ENCODE data around the gene CHTF18. TPM values are rescaled to one million over a fixed set of nuclear protein-coding genes. Genes with fewer than 3 reads are reported as not detected.

Gene CHTF18
- polyA plus RNA-seq, 3 donors: 0.57 to 13.8 (median 2.2) TPM

DNA sequence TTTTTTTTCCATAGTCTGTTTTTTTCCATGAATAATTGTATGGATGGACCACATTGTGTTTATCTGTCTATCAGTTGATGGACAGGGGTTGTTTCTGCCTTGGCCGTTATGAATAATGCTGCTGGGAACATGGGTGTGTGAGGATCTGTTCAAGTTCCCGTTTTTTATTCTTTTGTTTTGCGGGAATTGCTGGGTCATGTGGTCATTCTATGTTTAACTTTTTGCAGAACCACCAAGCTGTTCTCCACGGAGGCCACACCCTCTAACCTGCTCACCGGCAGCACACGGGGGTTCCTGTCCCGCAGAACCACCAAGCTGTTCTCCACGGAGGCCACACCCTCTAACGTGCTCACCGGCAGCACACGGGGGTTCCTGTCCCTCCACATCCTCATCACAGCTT is 33.8 kb upstream of the CHTF18 start:
- TF ChIP-seq, protein P1, sequence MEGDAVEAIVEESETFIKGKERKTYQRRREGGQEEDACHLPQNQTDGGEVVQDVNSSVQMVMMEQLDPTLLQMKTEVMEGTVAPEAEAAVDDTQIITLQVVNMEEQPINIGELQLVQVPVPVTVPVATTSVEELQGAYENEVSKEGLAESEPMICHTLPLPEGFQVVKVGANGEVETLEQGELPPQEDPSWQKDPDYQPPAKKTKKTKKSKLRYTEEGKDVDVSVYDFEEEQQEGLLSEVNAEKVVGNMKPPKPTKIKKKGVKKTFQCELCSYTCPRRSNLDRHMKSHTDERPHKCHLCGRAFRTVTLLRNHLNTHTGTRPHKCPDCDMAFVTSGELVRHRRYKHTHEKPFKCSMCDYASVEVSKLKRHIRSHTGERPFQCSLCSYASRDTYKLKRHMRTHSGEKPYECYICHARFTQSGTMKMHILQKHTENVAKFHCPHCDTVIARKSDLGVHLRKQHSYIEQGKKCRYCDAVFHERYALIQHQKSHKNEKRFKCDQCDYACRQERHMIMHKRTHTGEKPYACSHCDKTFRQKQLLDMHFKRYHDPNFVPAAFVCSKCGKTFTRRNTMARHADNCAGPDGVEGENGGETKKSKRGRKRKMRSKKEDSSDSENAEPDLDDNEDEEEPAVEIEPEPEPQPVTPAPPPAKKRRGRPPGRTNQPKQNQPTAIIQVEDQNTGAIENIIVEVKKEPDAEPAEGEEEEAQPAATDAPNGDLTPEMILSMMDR (IDR thresholded peaks at IDR 0.05): no peak
- no peaks in the 10 kb centered on the region for H3K9me3 ChIP-seq (replicated peaks in 1 of 2; ENCODE audit: control insufficient read depth in 1 of 2, insufficient read depth in 1 of 2, low read length in 2 of 2)
- DNase-seq: peak; percentile 56 to 71 (median 62)
- Mint-ChIP-seq H3K4me3 (peak overlapping the region; percentile 51 to 53), H3K36me3 (peaks cover 0 to 2% of the 10 kb centered on the region in 2 donors), H3K4me1 (peaks cover 35% of the 10 kb centered on the region), H3K27me3 (ENCODE audit: low read depth in 3 of 3) (peaks cover 0 to 4% (median 1%) of the 10 kb centered on the region in 3 donors), H3K9me3 (peaks cover 0 to 5% (median 3%) of the 10 kb centered on the region in 7 donors), H3K27ac (peak overlapping the region; percentile 26 to 77 (median 63))
- peak overlapping the region; percentile 48 for H2AFZ ChIP-seq (ENCODE audit: insufficient read depth, low read depth, low read length, poor library complexity, severe bottlenecking)
- H3K4me3 ChIP-seq (replicated peaks in 1 of 3; ENCODE audit: low read depth in 2 of 3, low read length in 3 of 3): peak overlapping the region in 1 of 3 experiments; percentile 68
- H3K9ac ChIP-seq (ENCODE audit: insufficient read depth, low read length, poor library complexity, severe bottlenecking): no peak overlapping the region
- H3K79me2 ChIP-seq (ENCODE audit: insufficient read depth, low read length): no peaks in the 10 kb centered on the region
- no peaks in the 10 kb centered on the region for H3K36me3 ChIP-seq (replicated peaks in 1 of 2; ENCODE audit: control insufficient read depth in 1 of 2, insufficient read depth in 2 of 2, low read length in 2 of 2)
- H4K20me1 ChIP-seq (ENCODE audit: insufficient read depth, low read length): no peaks in the 10 kb centered on the region
- intact Hi-C loops (cut with micrococcal nuclease): no loop called here
- H3K27ac ChIP-seq (ENCODE audit: low read depth in 1 of 2, low read length in 2 of 2): peak overlapping the region; percentile 11 to 49
- H3K4me2 ChIP-seq (replicated peaks; ENCODE audit: extremely low read depth, low read length, poor library complexity, severe bottlenecking): peak overlapping the region; percentile 70
- 0% methylated on average over 1 of the region's 11 CpGs for WGBS (ENCODE audit: insufficient coverage)
- no peaks in the 10 kb centered on the region for H3K27me3 ChIP-seq (ENCODE audit: control insufficient read depth in 2 of 2, insufficient read depth in 2 of 2, low read length in 2 of 2)
- peaks cover 33 to 41% of the 10 kb centered on the region in 2 donors for H3K4me1 ChIP-seq (ENCODE audit: control insufficient read depth in 1 of 2, insufficient read depth in 2 of 2, low read length in 2 of 2)

DNA sequence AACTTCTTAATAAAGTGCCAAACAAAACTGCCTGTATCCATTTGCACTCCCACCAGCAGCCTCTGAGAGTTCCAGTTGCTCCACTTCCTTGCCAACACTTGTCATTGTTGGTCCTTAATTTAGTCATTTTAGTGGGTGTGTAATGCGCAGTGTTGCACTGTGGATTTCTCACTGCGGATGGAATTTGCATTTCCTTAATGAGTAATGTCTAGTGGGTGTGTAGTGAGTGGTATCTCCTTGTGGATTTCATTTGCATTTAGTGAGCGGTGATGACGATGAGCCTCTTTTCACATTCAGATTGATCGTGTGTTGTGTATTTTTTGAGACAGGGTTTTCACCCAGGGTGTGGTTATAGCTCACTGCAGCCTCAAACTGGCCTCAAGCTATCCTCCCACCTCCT is 32.0 kb upstream of the CHTF18 start:
- peaks cover 33 to 41% of the 10 kb centered on the region in 2 donors for H3K4me1 ChIP-seq (ENCODE audit: control insufficient read depth in 1 of 2, insufficient read depth in 2 of 2, low read length in 2 of 2)
- TF ChIP-seq, protein P1 (IDR thresholded peaks at IDR 0.05): no peak
- Mint-ChIP-seq H3K27ac (no peak overlapping the region), H3K27me3 (ENCODE audit: low read depth in 3 of 3) (peaks cover 0 to 4% (median 1%) of the 10 kb centered on the region in 3 donors), H3K36me3 (peaks cover 0 to 2% of the 10 kb centered on the region in 2 donors), H3K9me3 (peaks cover 0 to 5% (median 3%) of the 10 kb centered on the region in 7 donors), H3K4me1 (peaks cover 35% of the 10 kb centered on the region), H3K4me3 (no peak overlapping the region)
- no peaks in the 10 kb centered on the region for H3K27me3 ChIP-seq (ENCODE audit: control insufficient read depth in 2 of 2, insufficient read depth in 2 of 2, low read length in 2 of 2)
- no peak overlapping the region for H3K4me2 ChIP-seq (replicated peaks; ENCODE audit: extremely low read depth, low read length, poor library complexity, severe bottlenecking)
- no peaks in the 10 kb centered on the region for H3K36me3 ChIP-seq (replicated peaks in 1 of 2; ENCODE audit: control insufficient read depth in 1 of 2, insufficient read depth in 2 of 2, low read length in 2 of 2)
- H3K27ac ChIP-seq (ENCODE audit: low read depth in 1 of 2, low read length in 2 of 2): no peak overlapping the region
- no peak overlapping the region for H2AFZ ChIP-seq (ENCODE audit: insufficient read depth, low read depth, low read length, poor library complexity, severe bottlenecking)
- no peak overlapping the region for H3K4me3 ChIP-seq (replicated peaks in 1 of 3; ENCODE audit: low read depth in 2 of 3, low read length in 3 of 3)
- H3K79me2 ChIP-seq (ENCODE audit: insufficient read depth, low read length): no peaks in the 10 kb centered on the region
- H3K9me3 ChIP-seq (replicated peaks in 1 of 2; ENCODE audit: control insufficient read depth in 1 of 2, insufficient read depth in 1 of 2, low read length in 2 of 2): no peaks in the 10 kb centered on the region
- intact Hi-C loops (cut with micrococcal nuclease): no loop called here
- 95% methylated on average over 4 of the region's 5 CpGs for WGBS (ENCODE audit: insufficient coverage)
- H3K9ac ChIP-seq (ENCODE audit: insufficient read depth, low read length, poor library complexity, severe bottlenecking): no peak overlapping the region
- no peak for DNase-seq
- no peaks in the 10 kb centered on the region for H4K20me1 ChIP-seq (ENCODE audit: insufficient read depth, low read length)
